ENCODE results near the gene PMM2.

Gene PMM2

DNA sequence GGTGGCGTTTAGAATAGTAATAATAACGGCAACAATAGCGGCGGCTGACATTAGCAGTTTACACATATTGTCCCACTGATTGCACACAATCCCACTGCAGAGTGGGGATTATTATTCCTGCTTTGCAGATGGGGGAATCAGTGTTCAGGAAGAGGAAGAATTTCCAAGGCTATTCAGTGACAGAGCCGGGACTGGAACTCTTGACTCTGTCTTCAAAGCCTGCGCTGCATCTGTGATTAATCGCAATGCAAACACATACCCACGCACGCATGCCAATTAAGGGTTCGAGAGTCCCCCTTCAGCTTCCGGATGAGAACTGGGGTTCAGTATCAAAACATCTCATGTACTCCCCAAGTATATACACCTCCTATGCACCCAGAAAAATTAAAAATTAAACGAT is 29.4 kb upstream of the PMM2 start:
- no peak overlapping the region for H3K4me3 ChIP-seq (ENCODE audit: low read depth, low read length)
- TF ChIP-seq, protein P1, sequence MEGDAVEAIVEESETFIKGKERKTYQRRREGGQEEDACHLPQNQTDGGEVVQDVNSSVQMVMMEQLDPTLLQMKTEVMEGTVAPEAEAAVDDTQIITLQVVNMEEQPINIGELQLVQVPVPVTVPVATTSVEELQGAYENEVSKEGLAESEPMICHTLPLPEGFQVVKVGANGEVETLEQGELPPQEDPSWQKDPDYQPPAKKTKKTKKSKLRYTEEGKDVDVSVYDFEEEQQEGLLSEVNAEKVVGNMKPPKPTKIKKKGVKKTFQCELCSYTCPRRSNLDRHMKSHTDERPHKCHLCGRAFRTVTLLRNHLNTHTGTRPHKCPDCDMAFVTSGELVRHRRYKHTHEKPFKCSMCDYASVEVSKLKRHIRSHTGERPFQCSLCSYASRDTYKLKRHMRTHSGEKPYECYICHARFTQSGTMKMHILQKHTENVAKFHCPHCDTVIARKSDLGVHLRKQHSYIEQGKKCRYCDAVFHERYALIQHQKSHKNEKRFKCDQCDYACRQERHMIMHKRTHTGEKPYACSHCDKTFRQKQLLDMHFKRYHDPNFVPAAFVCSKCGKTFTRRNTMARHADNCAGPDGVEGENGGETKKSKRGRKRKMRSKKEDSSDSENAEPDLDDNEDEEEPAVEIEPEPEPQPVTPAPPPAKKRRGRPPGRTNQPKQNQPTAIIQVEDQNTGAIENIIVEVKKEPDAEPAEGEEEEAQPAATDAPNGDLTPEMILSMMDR (IDR thresholded peaks at IDR 0.05; ENCODE audit: low read depth, low read length) = no peak

DNA sequence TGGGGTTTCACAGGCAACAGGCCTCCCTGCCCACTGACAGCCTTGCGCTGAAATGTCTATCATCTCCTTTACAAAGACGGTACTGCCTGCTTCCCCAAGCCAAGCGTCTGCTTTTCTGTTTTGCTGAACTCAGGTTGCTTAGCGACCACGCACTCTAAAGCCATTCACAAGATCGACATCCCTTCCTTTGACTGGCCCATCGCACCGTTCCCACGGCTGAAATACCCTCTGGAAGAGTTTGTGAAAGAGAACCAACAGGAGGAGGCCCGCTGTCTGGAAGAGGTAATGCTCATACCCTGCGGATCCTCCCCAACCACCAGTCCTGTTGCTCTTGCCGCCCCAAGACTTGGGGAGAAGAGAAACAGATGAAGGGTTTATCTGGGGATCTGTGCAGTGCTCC is 28.9 kb upstream of the PMM2 start:
- H3K4me3 ChIP-seq (ENCODE audit: low read depth, low read length) = no peak overlapping the region
- TF ChIP-seq, protein P1 (IDR thresholded peaks at IDR 0.05; ENCODE audit: low read depth, low read length) = no peak

DNA sequence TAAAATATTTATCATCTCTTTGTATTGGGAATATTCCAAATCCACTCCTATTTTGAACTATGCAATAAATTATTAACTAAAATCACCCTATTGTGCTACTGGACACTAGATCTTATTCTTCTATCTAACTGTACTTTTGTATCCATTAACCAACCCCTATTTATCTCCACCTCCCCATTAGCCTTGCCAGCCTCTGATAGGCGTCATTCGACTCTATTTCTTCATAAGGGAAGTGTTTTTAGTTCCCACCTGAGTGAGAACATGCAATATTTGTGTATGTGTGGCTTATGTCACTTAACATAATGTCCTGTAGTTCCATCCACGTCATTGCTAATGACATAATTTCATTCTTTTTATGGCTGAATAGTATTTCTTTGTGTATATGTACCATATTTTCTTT is 24.1 kb upstream of the PMM2 start:
- TF ChIP-seq, protein P1 (IDR thresholded peaks at IDR 0.05; ENCODE audit: low read depth, low read length) = no peak

DNA sequence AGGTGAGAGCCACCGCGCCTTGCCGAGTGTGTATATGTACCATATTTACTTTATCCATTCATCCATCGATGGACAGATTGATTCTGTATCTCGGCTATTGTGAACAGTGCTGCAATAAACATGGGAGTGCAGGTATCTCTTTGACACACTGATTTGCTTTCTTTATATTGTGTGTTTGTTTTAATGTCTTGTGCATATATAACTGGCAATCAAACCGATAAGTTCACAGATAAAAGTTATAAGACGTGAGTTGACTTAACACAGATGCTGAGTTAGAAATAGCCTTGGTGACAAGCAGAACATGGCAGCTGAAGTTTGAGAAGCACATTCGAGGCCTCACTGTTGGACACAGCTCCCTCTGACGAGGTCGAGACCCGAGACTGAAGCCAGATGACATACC is 23.4 kb upstream of the PMM2 start:
- H3K4me3 ChIP-seq (ENCODE audit: low read depth, low read length) = no peak overlapping the region
- TF ChIP-seq, protein P1 (IDR thresholded peaks at IDR 0.05; ENCODE audit: low read depth, low read length) = no peak

More for the DNA sequence above, 24.1 kb upstream of the PMM2 start:
- H3K4me3 ChIP-seq (ENCODE audit: low read depth, low read length) = no peak overlapping the region

DNA sequence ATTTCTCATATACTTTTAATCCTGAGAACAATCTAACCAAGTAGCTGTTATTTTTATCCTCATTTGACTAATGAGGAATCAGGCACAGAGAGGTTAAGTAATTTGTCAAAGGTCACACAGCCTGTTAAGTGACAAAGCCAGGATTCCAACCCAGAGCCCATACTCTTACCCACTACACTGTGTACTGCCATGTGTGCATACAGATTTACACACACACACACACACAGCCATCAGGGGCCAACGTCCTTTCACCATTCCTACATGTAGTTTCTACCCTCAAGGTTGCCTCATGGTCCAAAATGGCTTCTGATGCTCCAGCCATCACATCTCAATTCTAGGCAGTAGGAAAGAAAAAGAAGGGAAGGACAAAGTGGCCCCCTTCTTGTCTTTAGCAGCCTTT is 22.3 kb upstream of the PMM2 start:
- TF ChIP-seq, protein P1 (IDR thresholded peaks at IDR 0.05; ENCODE audit: low read depth, low read length) = no peak
- no peak overlapping the region for H3K4me3 ChIP-seq (ENCODE audit: low read depth, low read length)

DNA sequence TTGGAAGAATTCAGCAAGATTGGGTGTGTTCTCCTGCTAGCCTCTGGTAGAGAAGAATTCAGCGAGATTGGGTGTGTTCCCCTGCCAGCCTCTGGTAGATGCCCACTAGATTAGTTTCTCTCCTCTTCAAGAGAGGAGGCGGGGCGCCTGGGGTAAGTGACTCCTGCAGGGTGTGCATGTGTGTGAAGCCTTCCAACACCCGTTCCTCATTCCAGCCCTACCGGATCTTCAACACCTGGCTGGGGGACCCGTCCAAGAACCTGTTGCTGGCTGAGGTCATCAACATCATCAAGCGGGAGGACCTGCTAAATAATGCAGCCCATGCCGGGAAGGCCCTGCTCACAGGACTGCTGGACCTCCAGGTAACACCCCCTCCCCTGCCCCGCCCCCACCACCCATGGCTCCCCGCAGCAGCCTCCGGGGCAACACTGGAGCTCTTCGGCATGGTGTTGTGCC is 21.5 kb upstream of the PMM2 start:
- TF ChIP-seq, protein P1 (IDR thresholded peaks at IDR 0.05; ENCODE audit: low read depth, low read length) = no peak
- no peak overlapping the region for H3K4me3 ChIP-seq (ENCODE audit: low read depth, low read length)

DNA sequence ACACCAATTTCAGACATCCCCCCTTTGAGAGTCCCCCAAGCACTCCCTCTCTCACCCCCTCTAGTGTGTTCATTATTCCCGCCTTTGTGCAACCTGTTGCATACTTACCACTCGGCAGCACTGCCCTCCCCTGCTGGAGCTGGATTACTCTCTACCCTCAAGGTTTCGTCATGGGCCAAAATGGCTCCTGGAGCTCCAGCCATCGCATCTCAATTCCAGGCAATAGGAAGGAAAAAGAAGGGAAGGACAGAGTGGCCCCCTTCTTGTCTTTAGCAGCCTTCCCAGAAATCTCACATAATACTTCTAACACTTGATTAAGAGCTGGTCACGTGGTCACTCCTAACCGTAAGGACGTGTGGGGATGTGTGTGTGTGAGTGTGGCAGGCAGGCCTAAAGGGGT is 20.4 kb upstream of the PMM2 start:
- TF ChIP-seq, protein P1 (IDR thresholded peaks at IDR 0.05; ENCODE audit: low read depth, low read length) = no peak
- no peak overlapping the region for H3K4me3 ChIP-seq (ENCODE audit: low read depth, low read length)

Data from WI38 (cell line).